NCI-H146 treated with DMSO at 0.1 percent for 48 hours (cell line): ENCODE data around the gene BOK.

Experiments
- DNase-seq: peaks from one replicate; lab custom pipeline; 2025; ENCODE audit not compliant: unreplicated experiment; lab: John Stamatoyannopoulos, UW

Gene BOK

GRCh38 chr2:241598061-241598460, 39.5 kb downstream of the BOK start:
- no peak for DNase-seq

GRCh38 chr2:241598487-241598886, 39.9 kb downstream of the BOK start:
- peak; percentile 5 for DNase-seq

- no peak for DNase-seq
These were observed 41.1 kb downstream of the BOK start for GRCh38 chr2:241599615-241600014.

GRCh38 chr2:241601841-241602240, 43.3 kb downstream of the BOK start:
- DNase-seq, result no peak

GRCh38 chr2:241602720-241603119, 44.2 kb downstream of the BOK start:
- no peak for DNase-seq

- DNase-seq, result no peak
These were observed 45.1 kb downstream of the BOK start for GRCh38 chr2:241603686-241604085.

GRCh38 chr2:241606186-241606585, 47.6 kb downstream of the BOK start:
- no peak for DNase-seq

- DNase-seq, result no peak
These were observed 48.8 kb downstream of the BOK start for GRCh38 chr2:241607162-241607885.

- no peak for DNase-seq
These were observed 50.3 kb downstream of the BOK start for GRCh38 chr2:241608881-241609280.

- DNase-seq, result peak; percentile 62
These were observed 51.6 kb downstream of the BOK start for GRCh38 chr2:241609859-241610793.

GRCh38 chr2:241611062-241611461, 52.5 kb downstream of the BOK start:
- no peak for DNase-seq

GRCh38 chr2:241612156-241613016, 53.8 kb downstream of the BOK start:
- DNase-seq, result no peak

GRCh38 chr2:241613017-241613780, 54.7 kb downstream of the BOK start:
- no peak for DNase-seq

GRCh38 chr2:241615041-241615440, 56.5 kb downstream of the BOK start:
- DNase-seq, result peak; percentile 39

- no peak for DNase-seq
These were observed 57.0 kb downstream of the BOK start for GRCh38 chr2:241615522-241616052.

- DNase-seq, result no peak
These were observed 57.9 kb downstream of the BOK start for GRCh38 chr2:241616168-241617125.

- no peak for DNase-seq
These were observed 59.0 kb downstream of the BOK start for GRCh38 chr2:241617431-241618154.

GRCh38 chr2:241618296-241618805, 59.8 kb downstream of the BOK start:
- no peak for DNase-seq
